Measurements from ENCODE around the gene DCTN4. TPM values are rescaled to one million over a fixed set of nuclear protein-coding genes. Genes with fewer than 3 reads are reported as not detected.
A peak's percentile ranks its signal among the peaks of the same experiment; 100 is the strongest.

DCTN4 gene
- total RNA-seq, 1 donor from 2014 or later, result 63.9 TPM

DNA sequence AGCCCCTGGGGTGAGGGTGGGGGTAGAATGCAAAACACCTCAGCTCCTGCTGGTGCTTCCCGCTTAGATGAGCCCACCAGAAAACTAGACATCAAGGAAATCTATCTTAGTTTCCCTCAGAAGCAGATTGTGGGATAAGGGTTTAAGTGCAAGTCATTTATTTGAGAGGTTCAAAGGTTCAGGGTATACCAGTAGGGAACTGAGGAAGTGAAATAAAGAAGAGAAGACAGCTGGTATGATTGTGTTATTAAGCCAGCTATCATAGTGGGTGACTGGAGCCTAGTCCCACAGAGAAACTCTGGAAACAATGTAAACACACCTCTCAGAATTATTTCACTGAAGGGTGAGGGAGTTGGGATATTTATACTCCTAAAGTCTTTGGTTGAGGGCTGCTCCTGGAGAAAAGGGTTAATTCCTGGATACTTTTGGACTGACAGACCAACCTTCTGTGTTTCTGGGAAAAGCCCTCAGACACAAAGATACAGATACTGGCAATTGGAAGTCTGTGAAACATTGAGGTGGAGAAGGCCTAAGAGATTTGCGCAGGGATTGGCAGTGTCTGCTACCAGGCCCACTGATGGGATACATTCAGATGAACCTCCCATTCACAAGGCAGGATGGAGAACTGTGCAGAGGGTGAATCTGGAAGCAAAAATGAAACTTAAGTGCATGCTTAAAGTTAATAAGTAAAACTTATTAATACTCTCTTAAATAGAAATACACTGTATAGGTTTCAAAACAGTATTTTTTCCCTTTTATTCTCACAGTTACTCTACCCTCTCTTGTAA lies 6.4 kb upstream of the DCTN4 start:
- TF ChIP-seq, protein P1, sequence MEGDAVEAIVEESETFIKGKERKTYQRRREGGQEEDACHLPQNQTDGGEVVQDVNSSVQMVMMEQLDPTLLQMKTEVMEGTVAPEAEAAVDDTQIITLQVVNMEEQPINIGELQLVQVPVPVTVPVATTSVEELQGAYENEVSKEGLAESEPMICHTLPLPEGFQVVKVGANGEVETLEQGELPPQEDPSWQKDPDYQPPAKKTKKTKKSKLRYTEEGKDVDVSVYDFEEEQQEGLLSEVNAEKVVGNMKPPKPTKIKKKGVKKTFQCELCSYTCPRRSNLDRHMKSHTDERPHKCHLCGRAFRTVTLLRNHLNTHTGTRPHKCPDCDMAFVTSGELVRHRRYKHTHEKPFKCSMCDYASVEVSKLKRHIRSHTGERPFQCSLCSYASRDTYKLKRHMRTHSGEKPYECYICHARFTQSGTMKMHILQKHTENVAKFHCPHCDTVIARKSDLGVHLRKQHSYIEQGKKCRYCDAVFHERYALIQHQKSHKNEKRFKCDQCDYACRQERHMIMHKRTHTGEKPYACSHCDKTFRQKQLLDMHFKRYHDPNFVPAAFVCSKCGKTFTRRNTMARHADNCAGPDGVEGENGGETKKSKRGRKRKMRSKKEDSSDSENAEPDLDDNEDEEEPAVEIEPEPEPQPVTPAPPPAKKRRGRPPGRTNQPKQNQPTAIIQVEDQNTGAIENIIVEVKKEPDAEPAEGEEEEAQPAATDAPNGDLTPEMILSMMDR (conservative IDR thresholded peaks at IDR 0.05), result no peak
- Mint-ChIP-seq H3K4me3 (no peak overlapping the region), H3K27ac (peak overlapping the region; percentile 31), H3K9me3 (no peaks in the 10 kb centered on the region), H3K4me1 (ENCODE audit: unreplicated experiment) (peaks cover 5% of the 10 kb centered on the region), H3K27me3 (peaks cover 24% of the 10 kb centered on the region), H3K36me3 (no peaks in the 10 kb centered on the region)
- DNase-seq (ENCODE audit: extremely low spot score, unreplicated experiment), result no peak

DNA sequence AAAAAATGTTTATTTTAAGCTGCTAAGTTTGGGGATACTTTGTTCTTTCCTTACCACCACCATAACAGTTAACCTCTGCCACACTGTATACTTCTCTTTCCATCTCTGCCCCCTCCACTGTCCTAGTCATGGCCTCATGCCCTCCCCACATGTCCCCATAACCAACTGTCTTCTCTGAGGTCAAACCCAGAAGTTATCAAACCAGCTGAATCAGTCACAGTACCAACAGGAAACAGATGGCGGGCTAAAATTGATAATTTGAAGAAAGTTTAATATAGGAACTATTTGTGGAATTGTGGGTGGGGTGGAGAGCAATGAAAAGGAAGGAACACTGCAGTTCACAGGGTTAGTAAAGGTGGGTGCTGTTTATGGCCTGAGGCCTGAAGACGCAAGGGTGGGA lies 5.7 kb upstream of the DCTN4 start:
- H3K27ac Mint-ChIP-seq, result peak overlapping the region; percentile 31
- peaks cover 22% of the 10 kb centered on the region for H3K27me3 Mint-ChIP-seq
- H3K9me3 Mint-ChIP-seq, result peaks cover 1% of the 10 kb centered on the region
- no peaks in the 10 kb centered on the region for H3K36me3 Mint-ChIP-seq
- H3K4me3 Mint-ChIP-seq, result no peak overlapping the region
- DNase-seq (ENCODE audit: extremely low spot score, unreplicated experiment), result no peak
- TF ChIP-seq, protein P1 (conservative IDR thresholded peaks at IDR 0.05), result no peak
- H3K4me1 Mint-ChIP-seq (ENCODE audit: unreplicated experiment), result peaks cover 6% of the 10 kb centered on the region

DNA sequence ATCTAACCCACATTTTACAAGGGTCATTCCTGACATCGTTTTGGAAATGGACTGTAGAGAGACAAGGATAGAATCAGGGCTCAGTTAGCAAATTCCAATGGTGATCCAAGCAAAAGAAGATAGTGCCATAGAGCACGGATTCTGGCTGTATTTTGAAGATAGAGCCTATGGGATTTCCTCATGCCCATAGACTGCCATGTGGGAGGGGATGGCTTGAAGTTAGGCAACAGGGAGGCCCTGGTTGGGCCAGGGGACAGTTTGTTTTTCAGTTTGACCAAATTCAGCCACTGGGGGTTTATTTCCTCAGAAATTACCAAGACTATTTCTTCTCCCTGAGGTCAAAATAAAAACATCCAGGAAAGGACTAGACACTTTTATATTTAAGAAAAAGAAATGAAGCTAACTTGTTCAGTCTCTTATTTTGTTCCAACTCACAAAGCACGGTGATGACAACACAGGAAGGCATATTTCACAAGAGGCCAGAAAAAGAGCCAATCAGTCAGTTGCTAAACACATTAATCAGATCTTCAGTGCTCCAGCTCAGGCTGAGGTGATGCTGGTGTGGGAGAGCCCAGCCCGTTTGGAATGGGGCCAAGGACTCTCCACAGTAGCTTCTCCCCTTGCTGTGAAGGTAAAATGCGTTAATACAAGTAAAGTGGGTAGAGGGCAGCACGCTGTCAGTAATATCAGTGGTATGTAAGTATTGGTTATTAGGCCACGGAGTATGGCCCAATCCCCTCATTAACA lies 4.4 kb upstream of the DCTN4 start:
- Mint-ChIP-seq H3K36me3 (no peaks in the 10 kb centered on the region), H3K9me3 (peaks cover 4% of the 10 kb centered on the region), H3K27me3 (peaks cover 20% of the 10 kb centered on the region), H3K4me3 (peak overlapping the region; percentile 55), H3K27ac (peak overlapping the region; percentile 83), H3K4me1 (ENCODE audit: unreplicated experiment) (peaks cover 10% of the 10 kb centered on the region)
- TF ChIP-seq, protein P1 (conservative IDR thresholded peaks at IDR 0.05), result no peak
- no peak for DNase-seq (ENCODE audit: extremely low spot score, unreplicated experiment)

DNA sequence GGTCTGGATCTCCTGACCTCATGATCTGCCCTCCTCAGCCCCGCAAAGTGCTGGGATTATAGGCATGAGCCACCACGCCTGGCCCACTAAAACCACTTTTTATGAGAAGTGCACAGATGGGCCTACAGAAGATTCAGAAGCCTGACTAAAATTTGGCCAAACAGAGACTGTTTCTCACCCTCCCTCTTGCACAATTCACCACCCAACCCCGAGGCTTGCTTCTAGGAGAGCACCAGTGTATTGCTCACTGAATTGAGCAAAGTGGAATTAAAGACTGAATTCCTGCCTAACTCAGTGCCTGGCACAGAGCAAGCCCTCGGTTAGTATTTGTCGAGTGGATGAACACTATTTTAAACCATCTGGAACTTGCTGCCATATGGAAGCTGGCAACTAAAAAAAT lies 3.4 kb upstream of the DCTN4 start:
- no peak for DNase-seq (ENCODE audit: extremely low spot score, unreplicated experiment)
- H3K27ac Mint-ChIP-seq, result no peak overlapping the region
- TF ChIP-seq, protein P1 (conservative IDR thresholded peaks at IDR 0.05), result no peak
- no peaks in the 10 kb centered on the region for H3K36me3 Mint-ChIP-seq
- peaks cover 4% of the 10 kb centered on the region for H3K9me3 Mint-ChIP-seq
- H3K4me3 Mint-ChIP-seq, result no peak overlapping the region
- peaks cover 13% of the 10 kb centered on the region for H3K27me3 Mint-ChIP-seq
- peaks cover 12% of the 10 kb centered on the region for H3K4me1 Mint-ChIP-seq (ENCODE audit: unreplicated experiment)

DNA sequence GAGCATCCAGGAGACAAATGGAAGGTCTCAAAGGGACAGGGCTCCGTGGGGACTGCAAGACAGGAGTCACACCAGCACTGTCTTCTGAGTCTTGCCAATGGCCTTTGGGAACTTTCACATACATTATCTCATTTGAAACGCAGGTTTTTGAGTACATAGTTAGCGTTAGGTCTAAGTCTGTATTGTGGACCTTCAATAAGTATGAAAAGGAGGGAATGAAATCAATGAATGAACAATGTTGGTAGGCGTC lies 442 bp upstream of the DCTN4 start:
- peaks cover 4% of the 10 kb centered on the region for H3K9me3 Mint-ChIP-seq
- H3K36me3 Mint-ChIP-seq, result peaks cover 12% of the 10 kb centered on the region
- no peak overlapping the region for H3K4me3 Mint-ChIP-seq
- peaks cover 4% of the 10 kb centered on the region for H3K27me3 Mint-ChIP-seq
- H3K27ac Mint-ChIP-seq, result no peak overlapping the region
- TF ChIP-seq, protein P1 (conservative IDR thresholded peaks at IDR 0.05), result no peak
- no peak for DNase-seq (ENCODE audit: extremely low spot score, unreplicated experiment)
- peaks cover 21% of the 10 kb centered on the region for H3K4me1 Mint-ChIP-seq (ENCODE audit: unreplicated experiment)

Measured in type B pancreatic cell (in vitro differentiated cells).